Sigmoid colon (tissue), 7 donors: Measurements from ENCODE around the gene GDPGP1. TPM values are rescaled to one million over a fixed set of nuclear protein-coding genes. Genes with fewer than 3 reads are reported as not detected.
A peak's percentile ranks its signal among the peaks of the same experiment; 100 is the strongest.

Source experiments
- DNase-seq: peaks from one replicate; pipeline ENCODE4 v3.0.0-alpha.2; 2019
- H3K27ac ChIP-seq, 4 donors: fragments of 200-600 bp; sonication (generic); one replicate each; pipeline ENCODE4 v1.5.1; 2016 to 2019; ENCODE audit warnings: mild to moderate bottlenecking in 1 of 4
- H3K27me3 ChIP-seq, 3 donors: fragments of 200-600 bp; sonication (generic); one replicate each; pipeline ENCODE4 v1.5.1; 2019; ENCODE audit warnings: mild to moderate bottlenecking in 1 of 3
- H3K36me3 ChIP-seq, 4 donors: fragments of 200-600 bp; sonication (generic); one replicate each; pipeline ENCODE4 v1.5.1; 2016 to 2019
- H3K4me1 ChIP-seq, 4 donors: fragments of 200-600 bp; sonication (generic); one replicate each; pipeline ENCODE4 v1.5.1; 2017 to 2019
- H3K4me3 ChIP-seq, 4 donors: fragments of 200-600 bp; sonication (generic); one replicate each; pipeline ENCODE4 v1.5.1; 2017 to 2019; ENCODE audit warnings: mild to moderate bottlenecking in 2 of 4, moderate library complexity in 1 of 4
- H3K9me3 ChIP-seq, 4 donors: fragments of 200-600 bp in 3 of 4; sonication (generic) in 3 of 4; one replicate each; pipeline versions ENCODE4 v1.5.1 to v1.6.1; 2013 to 2019
- EP300 ChIP-seq, 4 donors: sonication (generic); formaldehyde crosslinking; IDR thresholded peaks; one replicate each; pipeline ENCODE4 v1.6.1; 2017; ENCODE audit warnings: antibody characterized with exemption in 4 of 4
- POLR2A ChIP-seq, 2 donors: fragments of 450-650 bp; IDR thresholded peaks; one replicate each; pipeline ENCODE4 v1.6.1; 2016; ENCODE audit warnings: antibody characterized with exemption in 2 of 2, mild to moderate bottlenecking in 2 of 2, moderate library complexity in 2 of 2
- POLR2AphosphoS5 ChIP-seq, 4 donors: sonication (generic); formaldehyde crosslinking; IDR thresholded peaks; one replicate each; pipeline ENCODE4 v1.6.1; 2017; ENCODE audit warnings: antibody characterized with exemption in 4 of 4
- WGBS, 2 donors: extraction: QIAGEN DNeasy Blood & Tissue Kit; methylation state at CpG; one replicate each; pipeline ENCODE4 v1.1.7; 2013; 5-methylcytosine and 5-hydroxymethylcytosine counted together
- intact Hi-C: fragments of 100-400 bp; cut with DNase I; formaldehyde crosslinking; loops from one replicate; pipeline ENCODE4 v1.15.1; 2023
- polyA plus RNA-seq, 3 donors: library from polyadenylated mRNA; stranded (reverse); fragments of 200-250 nt; gene quantifications; one replicate each; pipeline ENCODE4 v1.2.3, GENCODE V29; 2013
- total RNA-seq, 4 donors: library from RNA; depleted of rRNA; stranded (reverse); fragments of >200 nt; gene quantifications; one replicate each; pipeline ENCODE4 v1.1.0, GENCODE V29; 2016
- TF ChIP-seq, protein P1 (sequence below), 4 experiments: fragments of 450-650 bp in 3 of 4; fragments of 200-600 bp in 1 of 4; IDR thresholded peaks; one replicate each; pipeline ENCODE4 v1.5.1; 2016 to 2019; ENCODE audit warnings: antibody characterized with exemption in 4 of 4, mild to moderate bottlenecking in 3 of 4, moderate library complexity in 2 of 4
- donor health status: healthy with polysubstance abuse.
- donor health status: Bipolar disorder and iron deficiency.
- donor health status: healthy.

GDPGP1 gene
- total and polyA plus RNA-seq, 7 donors, result 3.0 to 12.7 (median 7.5) TPM

DNA sequence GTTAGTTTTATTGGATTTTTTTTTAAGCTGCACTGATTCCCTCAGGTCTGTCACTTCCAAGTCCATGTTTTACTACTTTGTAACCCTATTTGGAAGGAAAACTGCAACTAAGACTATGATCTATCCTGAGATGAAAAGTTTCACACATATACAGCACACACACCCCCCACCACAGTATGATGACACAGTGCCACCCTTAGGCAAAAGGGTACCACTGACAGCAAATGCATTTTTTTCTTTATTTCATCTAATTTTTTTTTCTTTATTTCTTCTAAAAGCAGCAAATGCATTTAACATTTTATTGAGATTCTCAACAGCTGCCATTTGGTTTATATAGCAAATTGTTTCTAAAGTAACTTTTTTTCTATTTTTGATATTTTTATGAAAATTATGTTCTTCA, 52.7 kb downstream of the GDPGP1 start:
- DNase-seq, result no peak
- Histone ChIP-seq H3K36me3 (no peaks in the 10 kb centered on the region), H3K4me3 (no peak overlapping the region), H3K9me3 (no peaks in the 10 kb centered on the region), H3K27ac (no peak overlapping the region), H3K4me1 (peaks cover 0 to 6% (median 2%) of the 10 kb centered on the region in 4 donors), H3K27me3 (no peaks in the 10 kb centered on the region)
- TF ChIP-seq, protein P1, sequence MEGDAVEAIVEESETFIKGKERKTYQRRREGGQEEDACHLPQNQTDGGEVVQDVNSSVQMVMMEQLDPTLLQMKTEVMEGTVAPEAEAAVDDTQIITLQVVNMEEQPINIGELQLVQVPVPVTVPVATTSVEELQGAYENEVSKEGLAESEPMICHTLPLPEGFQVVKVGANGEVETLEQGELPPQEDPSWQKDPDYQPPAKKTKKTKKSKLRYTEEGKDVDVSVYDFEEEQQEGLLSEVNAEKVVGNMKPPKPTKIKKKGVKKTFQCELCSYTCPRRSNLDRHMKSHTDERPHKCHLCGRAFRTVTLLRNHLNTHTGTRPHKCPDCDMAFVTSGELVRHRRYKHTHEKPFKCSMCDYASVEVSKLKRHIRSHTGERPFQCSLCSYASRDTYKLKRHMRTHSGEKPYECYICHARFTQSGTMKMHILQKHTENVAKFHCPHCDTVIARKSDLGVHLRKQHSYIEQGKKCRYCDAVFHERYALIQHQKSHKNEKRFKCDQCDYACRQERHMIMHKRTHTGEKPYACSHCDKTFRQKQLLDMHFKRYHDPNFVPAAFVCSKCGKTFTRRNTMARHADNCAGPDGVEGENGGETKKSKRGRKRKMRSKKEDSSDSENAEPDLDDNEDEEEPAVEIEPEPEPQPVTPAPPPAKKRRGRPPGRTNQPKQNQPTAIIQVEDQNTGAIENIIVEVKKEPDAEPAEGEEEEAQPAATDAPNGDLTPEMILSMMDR (IDR thresholded peaks at IDR 0.05), result peak in 2 of 4 experiments; percentile 16 to 20
- no peak for TF ChIP-seq POLR2AphosphoS5 (IDR thresholded peaks at IDR 0.05)
- intact Hi-C loops, result no loop called here

DNA sequence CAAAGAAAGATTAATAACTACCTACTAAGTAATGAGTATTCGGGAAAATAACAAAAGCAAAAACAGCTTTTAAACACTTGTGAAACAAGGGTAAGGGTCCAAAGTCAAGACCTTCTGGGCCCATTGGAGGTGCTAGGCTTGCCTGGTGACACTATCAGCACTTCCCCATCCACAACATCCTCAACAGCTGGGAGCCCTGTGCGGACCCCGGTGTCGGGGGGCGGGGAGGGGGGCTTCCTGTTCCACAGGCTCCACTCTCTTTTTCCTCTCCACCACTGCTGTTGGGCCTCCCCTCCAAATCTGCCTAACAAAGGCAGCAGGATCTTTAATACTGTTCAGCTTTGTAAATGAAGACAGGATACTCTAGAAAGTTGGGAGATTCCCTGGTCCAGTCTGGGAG, 53.1 kb downstream of the GDPGP1 start:
- Histone ChIP-seq H3K36me3 (no peaks in the 10 kb centered on the region), H3K4me1 (peaks cover 0 to 6% (median 2%) of the 10 kb centered on the region in 4 donors), H3K4me3 (peak overlapping the region in 1 of 4 donors; percentile 7), H3K9me3 (no peaks in the 10 kb centered on the region), H3K27me3 (no peaks in the 10 kb centered on the region), H3K27ac (peak overlapping the region in 1 of 4 donors; percentile 14)
- TF ChIP-seq, protein P1 (IDR thresholded peaks at IDR 0.05), result no peak
- TF ChIP-seq POLR2AphosphoS5 (IDR thresholded peaks at IDR 0.05), result no peak
- no peak for TF ChIP-seq POLR2A (IDR thresholded peaks at IDR 0.05)
- no peak for TF ChIP-seq EP300 (IDR thresholded peaks at IDR 0.05)
- 45 to 82% methylated on average over 5 of the region's 5 CpGs for WGBS, 2 donors
- DNase-seq, result no peak
- intact Hi-C loops, result no loop called here

DNA sequence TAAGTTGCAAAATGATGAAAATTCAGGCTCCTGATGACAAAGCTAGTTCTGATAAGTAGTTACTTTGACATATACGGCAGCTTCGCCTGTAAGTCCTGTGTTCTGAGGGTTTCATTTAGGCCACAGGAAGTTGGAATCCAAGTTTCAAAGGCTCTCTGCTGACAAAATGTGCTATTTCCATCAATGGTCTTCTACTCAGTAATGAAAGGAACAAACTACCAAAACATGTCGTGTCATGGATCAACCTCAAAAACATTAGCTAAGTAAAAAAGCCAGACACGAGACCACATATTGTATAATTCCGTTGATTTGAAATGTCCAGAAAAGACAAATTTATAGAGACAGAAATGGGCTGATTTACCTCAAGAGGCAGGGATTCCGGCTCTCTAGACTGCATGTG, 53.9 kb downstream of the GDPGP1 start:
- Histone ChIP-seq H3K36me3 (no peaks in the 10 kb centered on the region), H3K4me1 (peaks cover 0 to 6% (median 2%) of the 10 kb centered on the region in 4 donors), H3K4me3 (no peak overlapping the region), H3K9me3 (no peaks in the 10 kb centered on the region), H3K27me3 (no peaks in the 10 kb centered on the region), H3K27ac (no peak overlapping the region)
- TF ChIP-seq, protein P1 (IDR thresholded peaks at IDR 0.05), result no peak
- TF ChIP-seq POLR2AphosphoS5 (IDR thresholded peaks at IDR 0.05) (no peak), POLR2A (IDR thresholded peaks at IDR 0.05) (no peak), EP300 (IDR thresholded peaks at IDR 0.05) (no peak)
- DNase-seq, result no peak
- intact Hi-C loops, result no loop called here
- 87 to 93% methylated on average over 6 of the region's 6 CpGs for WGBS, 2 donors

DNA sequence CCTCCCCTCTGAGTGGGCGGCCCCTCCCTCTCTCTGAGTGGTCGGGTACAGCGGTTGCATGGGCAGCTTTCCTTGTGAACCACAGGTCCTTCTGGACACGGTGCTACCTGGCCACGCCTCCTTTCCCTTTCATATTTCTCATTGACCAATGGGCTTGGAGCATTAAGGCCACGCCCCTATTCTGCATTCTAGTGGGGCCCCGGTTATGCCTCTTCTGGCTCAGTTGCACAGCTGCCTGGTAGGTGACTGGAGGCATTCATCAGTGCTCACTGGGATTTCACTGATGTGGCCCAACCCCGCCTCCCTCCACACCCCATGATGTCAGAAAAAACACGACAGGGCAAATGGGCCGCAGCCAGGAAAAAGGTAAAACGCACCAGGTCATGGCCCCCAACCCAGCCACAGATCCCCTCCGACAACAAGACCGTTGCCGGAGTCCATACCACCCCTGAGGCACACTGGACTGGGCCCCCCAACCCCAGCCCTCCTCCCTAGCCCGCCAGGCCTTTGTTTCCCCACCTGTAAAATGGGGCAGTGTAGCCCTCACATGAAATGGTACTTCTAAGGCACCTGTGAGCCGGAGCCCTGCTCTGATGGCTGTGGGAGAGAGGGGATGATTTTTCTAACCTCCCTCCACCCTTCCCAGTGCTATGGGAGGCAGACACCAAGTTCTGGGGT, 57.8 kb downstream of the GDPGP1 start:
- H3K27ac ChIP-seq, result no peak overlapping the region
- intact Hi-C loops, result no loop called here
- no peak for TF ChIP-seq POLR2AphosphoS5 (IDR thresholded peaks at IDR 0.05)
- no peak for TF ChIP-seq EP300 (IDR thresholded peaks at IDR 0.05)
- TF ChIP-seq POLR2A (IDR thresholded peaks at IDR 0.05), result no peak
- TF ChIP-seq, protein P1 (IDR thresholded peaks at IDR 0.05), result no peak
- no peaks in the 10 kb centered on the region for H3K9me3 ChIP-seq
- peaks cover 0 to 13% (median 9%) of the 10 kb centered on the region in 4 donors for H3K4me1 ChIP-seq
- no peak overlapping the region for H3K4me3 ChIP-seq
- WGBS, 2 donors, result 47 to 80% methylated on average over 16 of the region's 16 CpGs
- no peaks in the 10 kb centered on the region for H3K36me3 ChIP-seq
- no peak for DNase-seq
- no peaks in the 10 kb centered on the region for H3K27me3 ChIP-seq
